Osteoblast (primary cell): ENCODE results near the gene NHLH1. TPM values are rescaled to one million over a fixed set of nuclear protein-coding genes. Genes with fewer than 3 reads are reported as not detected.
A peak's percentile ranks its signal among the peaks of the same experiment; 100 is the strongest.

Experiments used
- DNase-seq: peaks from one replicate; pipeline ENCODE4 v3.0.0; 2011; ENCODE audit warnings: low spot score, mixed read lengths; ENCODE audit not compliant: insufficient read length; ENCODE audit errors: missing footprints
- H2AFZ ChIP-seq: 2 replicates; pipeline ENCODE4 v1.6.0; 2011; ENCODE audit warnings: mild to moderate bottlenecking, low read length
- H3K27ac ChIP-seq: 2 replicates; pipeline ENCODE4 v1.5.1; 2011; ENCODE audit warnings: mild to moderate bottlenecking, low read depth, low read length, moderate library complexity
- H3K27me3 ChIP-seq: 2 replicates; pipeline ENCODE4 v1.6.0; 2012; ENCODE audit warnings: mild to moderate bottlenecking, control low read depth, inconsistent platforms, low read length, moderate library complexity; ENCODE audit not compliant: insufficient read depth
- H3K36me3 ChIP-seq: 2 replicates; pipeline ENCODE4 v1.5.1; 2011; ENCODE audit warnings: mild to moderate bottlenecking, low read length, control low read depth, moderate library complexity; ENCODE audit not compliant: insufficient read depth
- H3K4me1 ChIP-seq: 2 replicates; pipeline ENCODE4 v1.5.1; 2011; ENCODE audit warnings: mild to moderate bottlenecking, low read length, control low read depth, moderate library complexity; ENCODE audit not compliant: insufficient read depth
- H3K4me2 ChIP-seq: 2 replicates; pipeline ENCODE4 v1.6.0; 2011; ENCODE audit warnings: mild to moderate bottlenecking, low read length; ENCODE audit not compliant: insufficient read depth
- H3K4me3 ChIP-seq: fragments of 200-600 bp; sonication (generic); 3 replicates; pipeline ENCODE4 v1.5.1; 2012; ENCODE audit warnings: mild to moderate bottlenecking, low read length, inconsistent platforms; ENCODE audit not compliant: insufficient read depth
- H3K79me2 ChIP-seq: 2 replicates; pipeline ENCODE4 v1.6.0; 2012; ENCODE audit warnings: mild to moderate bottlenecking, low read length, control low read depth, inconsistent platforms; ENCODE audit not compliant: insufficient read depth
- H3K9me3 ChIP-seq: 2 replicates; pipeline ENCODE4 v1.5.1; 2011; ENCODE audit warnings: low read depth, low read length, control low read depth
- H4K20me1 ChIP-seq: 2 replicates; pipeline ENCODE4 v1.6.0; 2012; ENCODE audit warnings: mild to moderate bottlenecking, low read length, control low read depth; ENCODE audit not compliant: insufficient read depth
- total RNA-seq: library from RNA; depleted of rRNA; stranded (reverse); fragments of >200 nt; gene quantifications from 2 replicates; pipeline ENCODE4 v1.2.3, GENCODE V29; 2012
- TF ChIP-seq, protein P1 (sequence below): IDR thresholded peaks from 2 replicates; pipeline ENCODE4 v1.5.1; 2011; ENCODE audit warnings: mild to moderate bottlenecking, low read depth, low read length, moderate library complexity; ENCODE audit errors: extremely low read depth

NHLH1 gene
- total RNA-seq, 1 donor, result not detected

DNA sequence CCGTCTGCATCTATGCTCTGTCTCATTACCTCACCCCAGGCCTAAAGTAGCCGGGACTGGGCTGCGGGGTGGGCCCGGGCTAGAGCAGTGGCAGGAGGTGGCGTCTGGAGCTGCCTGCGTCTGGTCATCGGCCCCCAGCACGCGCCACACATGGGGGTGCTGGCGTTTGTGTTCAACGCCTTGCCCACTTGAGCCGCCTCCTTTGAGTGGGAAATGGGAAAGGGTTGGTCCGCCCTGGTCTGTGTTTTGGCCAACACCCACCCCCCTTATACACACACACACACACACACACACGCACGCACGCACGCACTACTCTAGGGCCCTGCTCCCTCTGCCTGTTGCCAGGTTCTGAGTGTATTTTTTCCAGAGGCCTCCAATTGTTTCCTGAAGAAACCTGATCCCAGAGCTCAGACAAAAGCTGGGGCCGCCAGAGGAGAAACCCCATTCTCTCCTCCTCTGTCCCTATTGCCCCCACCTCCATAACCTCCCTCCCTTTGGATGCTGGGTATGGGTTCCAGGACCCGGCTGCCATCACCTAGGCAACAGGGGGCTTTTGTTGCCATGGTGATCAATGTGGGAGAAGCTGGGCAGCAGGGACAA, 43.6 kb downstream of the NHLH1 start:
- Histone ChIP-seq H3K9me3 (no peaks in the 10 kb centered on the region), H4K20me1 (no peaks in the 10 kb centered on the region), H3K4me1 (no peaks in the 10 kb centered on the region), H3K27ac (no peak overlapping the region), H2AFZ (no peak overlapping the region), H3K79me2 (no peaks in the 10 kb centered on the region), H3K4me2 (no peak overlapping the region), H3K36me3 (no peaks in the 10 kb centered on the region), H3K27me3 (peaks cover 9% of the 10 kb centered on the region), H3K4me3 (no peak overlapping the region)
- TF ChIP-seq, protein P1, sequence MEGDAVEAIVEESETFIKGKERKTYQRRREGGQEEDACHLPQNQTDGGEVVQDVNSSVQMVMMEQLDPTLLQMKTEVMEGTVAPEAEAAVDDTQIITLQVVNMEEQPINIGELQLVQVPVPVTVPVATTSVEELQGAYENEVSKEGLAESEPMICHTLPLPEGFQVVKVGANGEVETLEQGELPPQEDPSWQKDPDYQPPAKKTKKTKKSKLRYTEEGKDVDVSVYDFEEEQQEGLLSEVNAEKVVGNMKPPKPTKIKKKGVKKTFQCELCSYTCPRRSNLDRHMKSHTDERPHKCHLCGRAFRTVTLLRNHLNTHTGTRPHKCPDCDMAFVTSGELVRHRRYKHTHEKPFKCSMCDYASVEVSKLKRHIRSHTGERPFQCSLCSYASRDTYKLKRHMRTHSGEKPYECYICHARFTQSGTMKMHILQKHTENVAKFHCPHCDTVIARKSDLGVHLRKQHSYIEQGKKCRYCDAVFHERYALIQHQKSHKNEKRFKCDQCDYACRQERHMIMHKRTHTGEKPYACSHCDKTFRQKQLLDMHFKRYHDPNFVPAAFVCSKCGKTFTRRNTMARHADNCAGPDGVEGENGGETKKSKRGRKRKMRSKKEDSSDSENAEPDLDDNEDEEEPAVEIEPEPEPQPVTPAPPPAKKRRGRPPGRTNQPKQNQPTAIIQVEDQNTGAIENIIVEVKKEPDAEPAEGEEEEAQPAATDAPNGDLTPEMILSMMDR, result no peak
- DNase-seq, result peak; percentile 87

- Histone ChIP-seq H3K27me3 (peaks cover 9% of the 10 kb centered on the region), H3K4me3 (no peak overlapping the region), H3K27ac (no peak overlapping the region), H4K20me1 (no peaks in the 10 kb centered on the region), H3K36me3 (no peaks in the 10 kb centered on the region), H3K9me3 (no peaks in the 10 kb centered on the region), H3K4me1 (no peaks in the 10 kb centered on the region), H3K4me2 (no peak overlapping the region), H2AFZ (no peak overlapping the region), H3K79me2 (no peaks in the 10 kb centered on the region)
- DNase-seq, result no peak
- TF ChIP-seq, protein P1, result no peak
Observed at GRCh38 chr1:160411271-160412027, 44.6 kb downstream of the NHLH1 start.

GRCh38 chr1:160412028-160412362, 45.1 kb downstream of the NHLH1 start:
- TF ChIP-seq, protein P1, result no peak
- Histone ChIP-seq H3K36me3 (no peaks in the 10 kb centered on the region), H3K9me3 (no peaks in the 10 kb centered on the region), H3K27me3 (peaks cover 9% of the 10 kb centered on the region), H4K20me1 (no peaks in the 10 kb centered on the region), H3K79me2 (no peaks in the 10 kb centered on the region), H2AFZ (no peak overlapping the region), H3K27ac (no peak overlapping the region), H3K4me1 (no peaks in the 10 kb centered on the region), H3K4me2 (no peak overlapping the region), H3K4me3 (no peak overlapping the region)
- no peak for DNase-seq

GRCh38 chr1:160413716-160414115, 46.8 kb downstream of the NHLH1 start:
- H3K27me3 ChIP-seq, result peaks cover 9% of the 10 kb centered on the region
- no peak overlapping the region for H2AFZ ChIP-seq
- H3K27ac ChIP-seq, result no peak overlapping the region
- no peaks in the 10 kb centered on the region for H3K36me3 ChIP-seq
- DNase-seq, result no peak
- H4K20me1 ChIP-seq, result no peaks in the 10 kb centered on the region
- H3K9me3 ChIP-seq, result no peaks in the 10 kb centered on the region
- no peak overlapping the region for H3K4me2 ChIP-seq
- no peaks in the 10 kb centered on the region for H3K4me1 ChIP-seq
- H3K4me3 ChIP-seq, result no peak overlapping the region
- TF ChIP-seq, protein P1, result no peak
- no peaks in the 10 kb centered on the region for H3K79me2 ChIP-seq
